GM13976 (cell line): ENCODE results near the gene ATRN.

Experiments used
- DNase-seq: peaks from one replicate; pipeline ENCODE4 v3.0.0; 2012; ENCODE audit warnings: low spot score
- in situ Hi-C: fragments of 300-500 bp; cut with MboI; formaldehyde crosslinking; loops from one replicate; pipeline ENCODE4 v1.12.0; 2022; ENCODE audit warnings: low sequenced_read_pairs, mixed read lengths, inconsistent platforms; ENCODE audit not compliant: unreplicated experiment
- TF ChIP-seq, protein P1 (sequence below): IDR thresholded peaks from 2 replicates; pipeline ENCODE4 v1.5.1; 2012; ENCODE audit warnings: borderline replicate concordance, mild to moderate bottlenecking; ENCODE audit not compliant: insufficient read depth; ENCODE audit errors: extremely low read depth, missing control alignments, control extremely low read depth

The ATRN gene

DNA sequence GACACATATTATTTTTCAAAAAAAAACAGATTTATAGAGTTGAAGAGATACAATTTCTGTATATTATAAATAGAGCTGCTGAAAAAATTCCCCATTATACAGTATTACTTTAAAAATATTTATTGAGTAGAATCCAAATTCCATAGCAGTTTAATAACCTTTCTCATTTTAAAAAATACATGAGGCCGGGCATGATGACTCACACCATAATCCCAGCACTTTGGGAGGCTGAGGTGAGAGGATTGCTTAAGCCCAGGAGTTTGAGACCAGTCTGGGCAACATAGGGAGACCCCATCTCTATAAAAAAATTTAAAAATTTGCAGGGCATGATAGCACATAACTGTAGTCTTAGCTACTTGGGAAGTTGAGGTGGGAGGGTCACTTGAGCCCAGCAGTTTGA, 13.0 kb downstream of the ATRN start:
- TF ChIP-seq, protein P1, sequence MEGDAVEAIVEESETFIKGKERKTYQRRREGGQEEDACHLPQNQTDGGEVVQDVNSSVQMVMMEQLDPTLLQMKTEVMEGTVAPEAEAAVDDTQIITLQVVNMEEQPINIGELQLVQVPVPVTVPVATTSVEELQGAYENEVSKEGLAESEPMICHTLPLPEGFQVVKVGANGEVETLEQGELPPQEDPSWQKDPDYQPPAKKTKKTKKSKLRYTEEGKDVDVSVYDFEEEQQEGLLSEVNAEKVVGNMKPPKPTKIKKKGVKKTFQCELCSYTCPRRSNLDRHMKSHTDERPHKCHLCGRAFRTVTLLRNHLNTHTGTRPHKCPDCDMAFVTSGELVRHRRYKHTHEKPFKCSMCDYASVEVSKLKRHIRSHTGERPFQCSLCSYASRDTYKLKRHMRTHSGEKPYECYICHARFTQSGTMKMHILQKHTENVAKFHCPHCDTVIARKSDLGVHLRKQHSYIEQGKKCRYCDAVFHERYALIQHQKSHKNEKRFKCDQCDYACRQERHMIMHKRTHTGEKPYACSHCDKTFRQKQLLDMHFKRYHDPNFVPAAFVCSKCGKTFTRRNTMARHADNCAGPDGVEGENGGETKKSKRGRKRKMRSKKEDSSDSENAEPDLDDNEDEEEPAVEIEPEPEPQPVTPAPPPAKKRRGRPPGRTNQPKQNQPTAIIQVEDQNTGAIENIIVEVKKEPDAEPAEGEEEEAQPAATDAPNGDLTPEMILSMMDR, result no peak
- in situ Hi-C loops, result no loop called here
- DNase-seq, result no peak

DNA sequence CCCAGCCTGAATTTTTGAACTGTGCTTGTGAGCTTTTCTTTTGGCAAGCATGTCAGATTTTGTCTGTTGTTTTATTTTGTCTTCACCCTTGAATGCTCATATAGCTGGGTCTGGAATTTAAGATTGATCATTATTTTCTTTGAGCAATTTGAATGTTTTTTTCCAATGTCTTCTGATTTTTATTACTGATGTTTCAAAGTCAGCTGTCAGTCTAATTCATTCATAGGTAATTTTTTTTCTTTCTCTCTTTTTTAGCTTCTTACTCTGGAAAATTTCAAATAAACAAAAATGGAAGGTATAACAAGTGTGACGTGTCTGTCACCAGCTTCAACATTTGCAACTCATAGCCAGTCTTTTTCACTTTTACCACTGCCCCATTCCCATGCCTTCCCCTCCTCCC, 15.1 kb downstream of the ATRN start:
- no peak for DNase-seq
- TF ChIP-seq, protein P1, result no peak
- in situ Hi-C loops, result no loop called here

DNA sequence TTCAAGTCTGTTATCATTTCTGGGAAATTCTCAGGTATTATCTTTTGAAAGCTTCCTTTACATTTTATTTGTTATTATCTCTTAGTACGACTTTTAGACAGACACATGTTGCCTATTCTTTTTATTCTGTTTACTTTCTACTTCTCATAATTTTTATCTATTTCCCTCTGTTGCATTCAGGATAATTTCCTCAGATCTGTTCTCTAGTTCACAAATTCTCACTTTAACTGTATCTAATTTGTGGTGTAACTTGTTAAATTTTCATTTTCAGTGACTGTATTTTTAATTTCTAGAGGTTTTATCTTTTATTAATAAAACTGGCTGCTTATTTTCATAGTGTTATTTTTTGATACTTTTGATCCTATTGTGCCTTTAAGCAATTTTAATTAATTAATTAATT, 16.0 kb downstream of the ATRN start:
- TF ChIP-seq, protein P1, result no peak
- in situ Hi-C loops, result no loop called here
- no peak for DNase-seq

DNA sequence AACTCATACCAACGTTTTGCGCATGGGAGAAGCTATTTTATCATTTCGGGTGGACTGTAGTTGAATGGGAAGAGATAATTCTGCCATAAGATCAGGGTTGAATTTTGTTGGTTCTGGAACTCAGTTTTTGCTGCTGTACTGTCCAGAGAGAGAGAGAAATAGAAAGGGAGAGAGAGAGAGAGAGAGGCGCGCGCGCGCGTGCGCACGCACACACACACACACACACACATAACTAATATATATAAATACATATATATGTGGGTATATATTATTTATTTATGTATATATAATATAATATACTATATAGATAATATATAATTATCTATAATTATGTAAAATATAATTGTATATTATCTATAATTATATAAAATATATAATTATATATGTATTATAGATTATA, 21.9 kb downstream of the ATRN start:
- DNase-seq, result no peak
- TF ChIP-seq, protein P1, result no peak
- in situ Hi-C loops, result no loop called here

DNA sequence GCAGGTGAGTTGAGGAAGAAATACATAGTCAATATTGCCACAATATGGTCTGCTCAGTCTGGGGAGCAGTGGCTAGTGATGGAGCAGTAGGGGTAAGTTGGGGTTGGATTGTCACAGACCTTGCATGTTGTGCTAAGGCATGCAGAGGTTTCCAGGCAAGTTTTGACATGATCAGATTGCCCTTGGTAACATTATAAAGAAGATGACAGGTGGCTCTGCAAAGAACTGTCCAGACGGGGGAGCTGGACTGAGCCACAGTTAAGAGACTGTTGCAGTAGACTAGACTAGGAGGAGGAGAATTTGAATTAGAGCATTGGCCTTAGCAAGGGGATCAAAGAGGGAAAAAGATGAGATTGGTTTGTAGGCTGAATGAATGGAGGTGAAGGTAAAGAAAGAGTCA, 23.4 kb downstream of the ATRN start:
- in situ Hi-C loops, result no loop called here
- no peak for DNase-seq
- TF ChIP-seq, protein P1, result no peak

DNA sequence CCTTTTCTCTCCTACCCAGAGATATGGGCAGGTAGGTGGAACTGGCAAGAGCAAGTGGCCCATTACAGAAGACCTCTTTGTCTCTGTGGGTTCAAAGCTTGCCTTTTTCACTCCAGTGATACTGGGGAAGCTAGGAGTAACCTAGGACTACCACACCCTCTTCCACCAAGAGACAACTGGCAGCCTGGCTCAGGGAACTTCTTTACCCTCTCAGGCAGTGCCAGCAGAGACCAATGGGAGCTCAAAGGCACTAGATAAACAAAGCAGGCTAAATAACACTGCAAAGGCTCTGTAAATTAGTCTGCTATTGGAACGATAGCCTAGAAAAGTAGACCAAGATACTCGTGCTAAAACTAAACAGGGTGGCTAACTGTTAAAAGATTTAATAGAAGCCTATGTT, 32.1 kb downstream of the ATRN start:
- no peak for DNase-seq
- TF ChIP-seq, protein P1, result no peak
- in situ Hi-C loops, result no loop called here

DNA sequence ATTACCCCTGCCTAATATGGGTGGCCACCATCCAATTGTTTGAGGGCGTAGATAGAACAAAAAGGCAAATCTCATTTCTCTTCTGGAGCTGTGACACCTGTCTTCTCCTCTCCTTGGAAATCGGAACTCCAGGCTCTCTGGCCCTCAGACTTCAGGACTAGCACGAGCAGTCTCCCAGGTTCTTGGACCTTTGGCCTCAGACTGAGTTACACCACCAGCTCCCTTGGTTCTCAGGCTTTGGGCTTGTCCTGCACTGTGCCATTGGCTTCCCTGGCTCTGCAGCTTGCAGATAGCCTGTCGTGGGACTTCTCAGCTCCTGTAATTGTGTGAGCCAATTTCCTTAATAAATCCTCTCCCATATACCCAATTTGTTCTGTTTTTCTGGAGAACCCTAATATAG, 34.3 kb downstream of the ATRN start:
- TF ChIP-seq, protein P1, result no peak
- in situ Hi-C loops, result no loop called here
- no peak for DNase-seq
